ENCODE measurements around the gene CIDEC.

The CIDEC gene

DNA sequence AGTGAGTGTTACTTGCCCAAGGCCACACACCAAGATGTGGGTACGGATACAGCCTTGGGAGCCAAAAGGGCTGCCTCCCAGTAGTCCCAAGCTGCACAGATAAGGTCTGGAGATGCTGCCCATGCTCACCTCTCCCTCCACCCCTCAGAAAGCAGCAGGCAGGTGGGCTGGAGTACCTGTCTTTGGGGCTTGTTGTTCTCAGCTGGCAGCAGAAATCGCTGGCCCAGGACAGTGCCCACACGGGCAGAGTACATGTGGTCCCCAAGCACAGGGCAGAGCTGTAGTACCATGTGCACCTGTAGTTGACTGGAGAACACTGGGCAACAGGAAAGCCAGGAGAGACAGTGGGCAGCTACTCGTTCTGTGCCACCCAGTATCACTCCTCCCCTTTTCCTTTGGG is 41.2 kb downstream of the CIDEC start (continued):
- TF ChIP-seq ZNF518A (tag by site-specific recombination; conservative IDR thresholded peaks at IDR 0.05; ENCODE audit: low read depth) (no peak), ZNF513 (tag by site-specific recombination; IDR thresholded peaks at IDR 0.05) (no peak), ZBTB1 (tag by site-specific recombination; IDR thresholded peaks at IDR 0.05) (no peak), ZNF629 (tag by site-specific recombination; IDR thresholded peaks at IDR 0.05) (no peak), ZNF2 (tag by site-specific recombination; IDR thresholded peaks at IDR 0.05) (no peak), ZNF600 (tag by site-specific recombination; IDR thresholded peaks at IDR 0.05) (no peak)

- TF ChIP-seq ZNF16 (tag by site-specific recombination; IDR thresholded peaks at IDR 0.05; ENCODE audit: low read depth) (no peak), ZNF76 (tag by site-specific recombination; IDR thresholded peaks at IDR 0.05; ENCODE audit: borderline replicate concordance, low read depth) (no peak), ZNF837 (tag by site-specific recombination; IDR thresholded peaks at IDR 0.05) (no peak), ZNF768 (tag by site-specific recombination; IDR thresholded peaks at IDR 0.05) (0 out of 2 replicates have a peak, but pooled peaks have one; percentile 71)
- ChIA-PET CTCF (interaction anchor here (0.6 kb wide), 1 partner anchor 25 kb away, joined by 5 read pairs; no protein-coding TSS in a partner anchor), POLR2A (no interaction called here)
- no peak overlapping the region for H3K27ac ChIP-seq (ENCODE audit: extremely low read depth, low read depth, low read length)
- H3K36me3 ChIP-seq (ENCODE audit: control insufficient read depth in 2 of 2, insufficient read depth in 1 of 2, low read length in 2 of 2) = peaks cover 19 to 82% of the 10 kb centered on the region in 2 experiments; a peak in 2 of 3 replicates
- no peaks in the 10 kb centered on the region for H3K4me1 ChIP-seq (ENCODE audit: control insufficient read depth, insufficient read depth, low read length)
- no peak overlapping the region for H3K4me3 ChIP-seq (ENCODE audit: low read depth, low read length)
- H3K9me3 ChIP-seq (ENCODE audit: control insufficient read depth, insufficient read depth, low read depth, low read length) = no peaks in the 10 kb centered on the region
Observed at GRCh38 chr3:9837701-9838582, 42.1 kb downstream of the CIDEC start.

DNA sequence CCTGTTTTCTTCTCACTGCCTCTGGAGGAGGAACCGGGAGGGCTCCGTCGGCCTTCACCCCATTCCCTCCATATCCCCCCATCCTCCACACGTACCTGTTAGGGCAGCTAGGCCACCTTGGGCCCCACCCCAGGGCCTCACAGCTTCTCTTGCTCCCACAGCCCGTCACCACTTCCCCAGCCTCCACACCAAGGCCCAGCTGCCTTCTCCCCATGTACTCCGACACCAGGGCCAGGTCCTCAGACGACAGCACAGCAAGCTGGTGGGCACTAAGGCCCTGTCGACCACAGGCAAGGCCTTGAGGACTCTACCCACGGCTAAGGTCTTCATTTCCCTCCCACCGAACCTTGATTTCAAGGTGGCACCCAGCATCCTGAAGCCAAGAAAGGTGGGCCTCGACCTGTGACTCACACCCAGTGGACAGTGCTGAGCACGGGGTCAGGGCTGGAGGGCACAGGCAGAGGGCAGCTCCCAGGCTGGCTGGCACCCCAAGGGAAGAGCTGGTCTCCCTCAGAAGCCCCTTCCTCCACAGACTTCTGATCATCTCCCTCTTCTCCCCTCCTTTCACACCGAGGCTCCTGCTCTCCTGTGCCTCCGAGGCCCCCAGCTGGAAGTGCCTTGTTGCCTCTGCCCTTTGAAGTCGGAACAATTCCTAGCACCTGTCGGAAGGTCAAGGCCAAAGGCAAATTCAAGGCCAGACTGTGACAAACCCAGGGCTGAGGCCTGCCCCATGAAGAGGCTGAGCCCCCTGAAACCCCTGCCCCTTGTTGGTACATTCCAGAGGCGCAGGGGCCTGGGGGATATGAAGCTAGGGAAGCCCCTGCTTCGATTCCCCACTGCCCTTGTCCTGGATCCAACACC is 45.3 kb downstream of the CIDEC start:
- Histone ChIP-seq H3K4me3 (ENCODE audit: low read depth, low read length) (no peak overlapping the region), H3K4me1 (ENCODE audit: control insufficient read depth, insufficient read depth, low read length) (no peaks in the 10 kb centered on the region), H3K27ac (ENCODE audit: extremely low read depth, low read depth, low read length) (no peak overlapping the region), H3K36me3 (ENCODE audit: control insufficient read depth in 2 of 2, insufficient read depth in 1 of 2, low read length in 2 of 2) (peaks cover 27 to 72% of the 10 kb centered on the region in 2 experiments), H3K9me3 (ENCODE audit: control insufficient read depth, insufficient read depth, low read depth, low read length) (no peaks in the 10 kb centered on the region)
- ChIA-PET POLR2A (interaction anchor here (1.5 to 1.7 kb wide), 2 partner anchors 9 to 112 kb away, joined by 5 to 6 read pairs; partner anchors contain the start of gene RPUSD3), CTCF (interaction anchor here (0.7 kb wide), 1 partner anchor 20 kb away, joined by 3 read pairs; no protein-coding TSS in a partner anchor)
- TF ChIP-seq BCL11A (tag by site-specific recombination; IDR thresholded peaks at IDR 0.05; ENCODE audit: low read depth) (no peak), ZBTB48 (tag by site-specific recombination; IDR thresholded peaks at IDR 0.05) (no peak), ZNF16 (tag by site-specific recombination; IDR thresholded peaks at IDR 0.05; ENCODE audit: low read depth) (no peak), BCL6B (tag by site-specific recombination; IDR thresholded peaks at IDR 0.05) (no peak), ZNF121 (tag by site-specific recombination; IDR thresholded peaks at IDR 0.05) (no peak), MZF1 (tag by site-specific recombination; IDR thresholded peaks at IDR 0.05; ENCODE audit: borderline replicate concordance) (no peak), ZSCAN4 (tag by site-specific recombination; IDR thresholded peaks at IDR 0.05) (no peak), ZNF112 (tag by site-specific recombination; IDR thresholded peaks at IDR 0.05) (no peak), YY1 (tag by site-specific recombination; IDR thresholded peaks at IDR 0.05) (no peak)
- TF ChIP-seq, protein P1, sequence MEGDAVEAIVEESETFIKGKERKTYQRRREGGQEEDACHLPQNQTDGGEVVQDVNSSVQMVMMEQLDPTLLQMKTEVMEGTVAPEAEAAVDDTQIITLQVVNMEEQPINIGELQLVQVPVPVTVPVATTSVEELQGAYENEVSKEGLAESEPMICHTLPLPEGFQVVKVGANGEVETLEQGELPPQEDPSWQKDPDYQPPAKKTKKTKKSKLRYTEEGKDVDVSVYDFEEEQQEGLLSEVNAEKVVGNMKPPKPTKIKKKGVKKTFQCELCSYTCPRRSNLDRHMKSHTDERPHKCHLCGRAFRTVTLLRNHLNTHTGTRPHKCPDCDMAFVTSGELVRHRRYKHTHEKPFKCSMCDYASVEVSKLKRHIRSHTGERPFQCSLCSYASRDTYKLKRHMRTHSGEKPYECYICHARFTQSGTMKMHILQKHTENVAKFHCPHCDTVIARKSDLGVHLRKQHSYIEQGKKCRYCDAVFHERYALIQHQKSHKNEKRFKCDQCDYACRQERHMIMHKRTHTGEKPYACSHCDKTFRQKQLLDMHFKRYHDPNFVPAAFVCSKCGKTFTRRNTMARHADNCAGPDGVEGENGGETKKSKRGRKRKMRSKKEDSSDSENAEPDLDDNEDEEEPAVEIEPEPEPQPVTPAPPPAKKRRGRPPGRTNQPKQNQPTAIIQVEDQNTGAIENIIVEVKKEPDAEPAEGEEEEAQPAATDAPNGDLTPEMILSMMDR (tag by site-specific recombination; IDR thresholded peaks at IDR 0.05) = no peak
